Pons (tissue), 1 donor: Measurements from ENCODE around the gene IGSF9.
A peak's percentile ranks its signal among the peaks of the same experiment; 100 is the strongest.

Experiments
- DNase-seq: peaks from one replicate; pipeline ENCODE4 v3.0.0-alpha.2; 2016; ENCODE audit warnings: low spot score

Gene IGSF9

DNA sequence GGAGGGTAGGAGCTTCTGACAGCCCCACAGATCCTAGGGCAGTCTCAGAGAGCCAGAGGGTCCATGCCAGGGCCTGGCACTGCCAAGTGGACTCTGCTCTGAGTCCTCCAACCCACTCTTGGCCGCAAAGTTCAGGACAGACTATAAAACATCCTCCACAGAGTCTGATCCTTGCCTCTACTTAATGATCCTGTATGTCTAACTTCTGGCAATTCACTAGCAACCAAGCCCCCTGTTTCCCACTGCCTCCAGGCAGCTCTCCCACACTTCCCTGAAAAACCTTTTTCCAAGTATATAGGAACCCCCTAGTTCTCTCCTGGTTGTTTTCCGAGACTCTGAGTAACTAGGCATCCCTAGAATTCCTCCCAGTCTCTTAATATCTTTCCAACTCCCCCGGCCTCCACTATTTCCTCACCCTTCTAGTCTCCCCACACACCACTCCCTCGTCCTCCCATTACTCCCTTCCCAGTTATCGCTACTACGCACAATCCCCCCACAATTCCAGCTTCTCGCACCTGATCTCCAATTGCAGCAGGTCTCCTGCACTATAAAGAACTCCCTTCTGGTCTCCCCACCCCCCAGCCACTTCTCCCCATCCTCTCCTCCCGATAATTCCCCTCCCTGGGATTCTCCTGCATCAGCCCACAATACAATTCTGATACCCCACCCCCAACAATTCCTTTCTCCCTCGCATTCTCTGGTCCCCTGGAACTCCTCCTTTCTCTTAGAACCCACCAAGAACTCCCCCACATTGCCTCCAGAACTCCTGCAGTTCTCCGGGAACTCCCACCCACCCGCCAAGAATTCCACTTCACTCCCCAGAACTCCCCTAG is 574 bp downstream of the IGSF9 start:
- DNase-seq = no peak

DNA sequence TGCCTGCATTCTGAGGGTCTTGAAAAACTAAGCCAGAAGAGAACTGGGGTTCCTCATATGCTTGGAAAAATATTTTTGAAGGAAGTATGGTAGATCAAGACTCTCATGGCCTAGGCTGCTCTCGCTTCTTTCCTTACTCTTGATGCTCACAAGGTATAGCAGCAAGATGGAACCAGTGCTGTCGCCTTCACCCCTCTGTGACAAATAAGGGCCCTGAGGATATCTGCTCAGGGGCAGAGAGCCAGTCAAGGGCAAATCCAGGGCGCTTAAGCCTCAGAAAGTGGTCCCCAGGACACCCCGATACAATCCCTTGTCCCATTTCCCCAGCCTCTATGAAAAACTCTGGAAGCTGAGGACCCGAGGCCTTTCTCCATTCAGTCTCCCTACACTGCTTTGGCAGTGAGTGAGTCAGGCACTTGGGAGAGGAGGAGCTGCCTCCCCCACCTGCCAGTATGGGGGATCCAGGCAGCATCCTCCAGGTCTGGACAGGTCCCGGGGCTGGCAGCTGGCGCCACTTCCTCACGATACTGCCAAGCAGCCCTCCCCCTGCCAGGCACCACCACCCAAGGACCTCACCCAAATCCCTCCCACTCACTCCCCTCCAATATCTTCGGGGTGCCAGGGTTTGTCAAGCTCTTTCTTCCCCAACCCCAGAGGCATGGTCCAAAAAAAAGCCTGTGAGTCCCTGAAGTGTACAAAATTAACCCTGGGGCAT is 1.3 kb downstream of the IGSF9 start:
- no peak for DNase-seq

- DNase-seq = no peak
Observed at GRCh38 chr1:159943278-159943640, 2.2 kb downstream of the IGSF9 start.

DNA sequence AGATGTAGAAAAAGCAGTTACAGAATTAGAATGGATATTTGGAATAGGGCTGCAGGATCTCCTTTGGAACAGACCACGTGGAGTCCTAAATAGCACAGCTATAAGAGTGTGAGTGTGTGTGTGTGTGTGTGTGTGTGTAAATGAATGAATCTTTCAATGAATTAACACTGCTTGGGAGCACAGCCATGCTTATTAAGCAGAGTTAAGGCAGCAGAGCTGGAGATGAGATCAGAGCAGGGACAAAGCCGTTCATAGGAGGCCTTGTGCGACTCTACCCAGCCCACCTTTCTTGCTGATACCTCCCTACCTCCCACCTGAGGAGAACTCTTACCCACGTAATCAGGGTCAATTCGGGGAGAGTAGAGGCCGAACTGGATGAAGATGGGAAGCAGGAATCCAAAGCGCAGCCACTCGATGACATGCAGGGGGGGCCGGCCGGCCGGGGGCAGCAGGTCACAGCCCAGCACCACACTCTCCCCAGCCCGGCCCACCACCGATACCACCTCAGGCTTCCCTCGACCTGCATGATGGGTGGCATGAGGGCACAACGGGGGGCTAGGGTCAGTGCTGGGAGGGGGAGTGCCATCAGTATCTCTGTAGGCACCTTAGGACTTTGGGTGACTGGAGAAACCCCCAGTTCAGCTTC is 2.7 kb downstream of the IGSF9 start:
- DNase-seq = peak; percentile 6

DNA sequence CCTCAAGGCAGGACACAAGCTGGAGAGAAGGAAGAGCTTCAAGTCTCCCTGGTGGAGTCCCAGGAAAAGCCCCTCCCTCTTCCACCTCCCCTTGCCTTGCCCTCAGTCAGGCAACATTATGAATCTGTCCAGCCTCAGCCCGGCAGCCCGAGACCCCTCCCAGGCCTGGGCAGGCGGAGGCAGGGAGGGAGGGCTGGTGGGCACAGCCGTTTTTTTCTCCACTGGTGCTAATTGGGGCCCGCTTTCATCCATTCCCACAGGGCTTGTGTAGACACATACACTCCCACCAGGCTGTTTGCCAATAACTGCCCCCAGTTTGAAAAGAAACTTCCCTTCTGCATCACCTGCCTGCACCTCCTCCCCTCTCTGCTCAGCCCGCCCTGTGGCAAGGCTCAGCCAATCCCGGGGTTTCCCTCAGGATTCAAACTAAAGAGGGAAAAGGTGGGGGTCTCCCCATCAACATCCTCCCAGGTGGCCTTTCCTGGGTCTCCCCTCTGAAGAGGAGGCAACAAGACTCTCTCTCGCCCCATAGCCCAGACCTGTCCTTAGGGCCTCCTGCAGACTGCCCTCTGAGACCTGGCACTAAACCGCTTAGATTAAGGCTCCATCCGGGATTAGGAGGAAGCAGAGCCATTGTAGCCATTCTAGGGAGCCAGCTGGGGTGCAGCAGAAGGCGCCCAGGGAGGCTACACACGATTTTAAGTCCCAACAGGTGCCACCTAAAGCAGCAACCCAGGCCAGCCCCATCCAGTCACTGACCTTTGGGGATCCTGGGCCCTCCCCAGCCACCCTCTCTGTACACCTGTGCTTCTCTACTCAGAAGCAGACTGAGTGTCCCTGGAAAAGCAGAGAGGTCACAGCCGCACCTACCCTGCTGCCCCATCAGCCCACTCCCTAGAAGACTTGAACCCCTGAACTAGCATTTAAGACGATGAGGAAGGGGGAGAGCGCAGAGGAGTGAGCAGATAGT is 3.5 kb downstream of the IGSF9 start:
- DNase-seq = no peak

GRCh38 chr1:159941141-159941540 is 4.3 kb downstream of the IGSF9 start:
- DNase-seq = no peak

DNA sequence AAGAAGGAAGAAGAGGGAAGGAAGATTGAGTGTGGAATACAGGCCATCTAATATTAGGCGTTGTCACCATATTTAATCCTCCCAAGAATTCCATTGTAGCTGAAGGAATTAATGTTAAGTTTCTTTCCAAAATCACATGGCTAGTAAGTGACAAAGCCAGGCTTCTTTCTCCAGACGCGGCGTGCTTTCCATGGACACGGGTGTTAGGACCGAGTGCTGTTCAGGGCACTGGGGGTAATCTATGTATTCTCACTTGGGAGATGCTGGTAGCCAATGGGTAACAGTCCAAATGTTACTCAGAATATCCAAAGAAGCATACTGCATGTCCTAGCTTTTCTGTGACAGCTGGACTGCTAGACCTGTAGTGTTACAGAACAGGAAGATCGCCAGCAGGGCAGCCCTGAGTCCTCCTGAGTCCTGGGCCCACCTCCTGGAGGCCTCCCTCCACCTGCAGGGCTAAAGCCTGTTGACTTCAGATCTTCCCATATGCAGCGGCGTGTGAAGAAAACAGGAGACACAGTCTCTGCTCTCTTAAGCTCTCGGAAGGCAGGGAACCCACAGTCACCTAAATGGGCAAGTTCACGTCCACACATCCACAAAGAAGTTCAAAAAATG is 5.3 kb downstream of the IGSF9 start:
- DNase-seq = no peak

GRCh38 chr1:159939678-159940002 is 5.8 kb downstream of the IGSF9 start:
- DNase-seq = no peak

DNA sequence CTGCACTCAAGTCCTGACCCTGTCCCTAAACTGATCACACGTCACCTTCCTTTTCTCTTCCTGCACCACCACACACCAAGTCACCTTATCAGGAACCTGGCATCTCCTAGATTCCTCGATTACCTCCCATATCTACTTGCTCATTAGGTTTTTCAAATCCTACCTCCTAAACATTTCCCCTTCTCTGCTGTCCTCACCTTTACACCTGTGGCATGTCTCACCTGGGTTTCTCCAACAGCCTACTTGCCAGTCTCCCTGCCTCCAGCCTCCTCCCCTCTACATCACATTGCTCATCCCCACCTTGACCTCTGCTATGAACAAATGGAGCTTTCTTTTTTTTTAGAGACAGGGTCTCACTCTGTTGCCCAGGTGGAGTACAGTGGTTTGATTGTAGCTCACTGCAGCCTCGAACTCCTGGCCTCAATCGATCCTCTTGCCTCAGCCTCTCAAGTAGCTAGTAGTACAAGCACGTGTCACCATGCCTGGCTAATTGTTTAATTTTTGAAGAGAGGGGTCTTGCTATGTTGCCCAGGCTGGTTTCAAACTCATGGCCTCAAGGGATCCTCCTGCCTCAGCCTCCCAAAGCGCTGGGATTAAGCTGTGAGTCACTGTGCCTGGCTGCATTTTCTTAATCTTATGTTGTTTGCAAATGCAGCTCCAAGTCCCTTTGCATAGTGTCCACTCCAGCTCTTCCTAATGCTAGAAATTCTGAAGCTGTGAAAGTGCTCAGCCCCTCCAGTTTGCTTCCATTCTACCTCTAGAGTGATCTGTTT is 6.3 kb downstream of the IGSF9 start:
- DNase-seq = no peak

- no peak for DNase-seq
Observed at GRCh38 chr1:159938211-159938852, 7.1 kb downstream of the IGSF9 start.

- DNase-seq = no peak
Observed at GRCh38 chr1:159937054-159937750, 8.2 kb downstream of the IGSF9 start.

- no peak for DNase-seq
Observed at GRCh38 chr1:159936273-159936904, 9.0 kb downstream of the IGSF9 start.

GRCh38 chr1:159935719-159936272 is 9.6 kb downstream of the IGSF9 start:
- no peak for DNase-seq

DNA sequence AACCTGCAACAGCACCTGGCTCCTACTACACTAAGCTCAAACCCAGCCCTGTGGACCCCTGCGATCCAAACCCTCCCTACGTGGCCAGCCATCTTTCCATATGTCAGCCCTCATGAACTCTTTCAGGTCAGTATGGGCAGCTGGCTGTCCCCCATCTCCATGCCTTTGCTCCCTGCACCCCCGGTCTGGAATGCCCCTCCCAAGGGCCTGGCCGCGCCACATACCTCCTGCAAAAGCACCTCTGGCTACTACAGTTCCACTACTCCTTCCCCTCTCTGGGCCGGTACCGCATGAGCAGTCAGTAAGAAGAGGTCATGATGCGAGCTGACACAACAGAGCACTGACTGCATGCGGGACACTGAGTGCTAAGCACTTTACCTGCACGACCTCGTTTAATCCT is 10.1 kb downstream of the IGSF9 start:
- DNase-seq = no peak

DNA sequence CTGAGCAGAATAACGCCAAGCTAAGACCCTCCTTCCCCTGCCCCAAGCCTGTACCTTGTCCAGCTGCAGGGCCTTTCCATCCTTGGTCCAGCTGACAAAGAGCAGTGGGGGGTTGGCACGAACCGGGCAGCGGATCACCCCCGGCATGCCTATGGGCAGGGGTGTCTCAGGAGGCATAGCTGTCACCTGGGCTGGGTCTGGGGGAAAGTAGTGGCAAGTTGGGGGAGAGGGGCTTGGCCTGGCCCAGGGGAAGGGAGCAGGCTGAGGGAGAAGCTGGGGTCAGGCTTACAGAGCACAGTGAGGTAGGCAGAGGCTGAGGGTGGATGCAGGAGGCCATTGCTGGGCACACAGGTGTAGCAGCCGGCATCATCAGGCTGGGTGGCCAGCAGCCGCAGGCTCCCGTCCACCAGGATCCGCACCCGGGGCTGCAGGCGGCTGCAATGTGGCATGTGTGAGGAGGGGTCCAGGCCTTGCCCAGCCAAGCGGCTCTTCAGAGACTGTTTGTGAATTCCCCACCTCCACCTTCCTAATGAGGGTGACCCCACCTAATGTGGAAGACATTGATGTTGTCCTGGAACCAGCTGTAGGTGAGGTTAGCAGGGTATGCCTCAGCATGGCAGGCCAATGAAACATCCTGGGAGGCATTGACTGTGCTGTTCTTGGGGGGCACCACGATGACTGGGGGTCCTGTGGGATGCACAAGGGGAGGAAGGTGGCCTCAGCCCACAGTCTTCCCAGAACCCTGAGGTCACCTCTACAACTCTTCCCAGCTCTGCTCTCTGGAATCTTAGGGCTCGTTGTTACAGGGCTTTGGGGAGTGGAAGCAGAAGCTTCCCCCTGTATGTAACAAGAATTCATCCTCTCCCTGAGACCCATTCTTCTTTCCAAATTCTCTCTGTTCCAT is 11.0 kb downstream of the IGSF9 start:
- DNase-seq = no peak

GRCh38 chr1:159933347-159933746 is 12.1 kb downstream of the IGSF9 start:
- no peak for DNase-seq
